Measurements from ENCODE around the gene SAMMSON.

Gene SAMMSON

GRCh38 chr3:70071138-70071537 lies 71.6 kb downstream of the SAMMSON start:
- no peak overlapping the region for H3K4me3 ChIP-seq (ENCODE audit: low read depth, low read length)
- in situ Hi-C loops (cut with HindIII; ENCODE audit: low sequenced_read_pairs) = no loop called here
- no peak for TF ChIP-seq CTCF (IDR thresholded peaks at IDR 0.05; ENCODE audit: low read depth, low read length)
- no peak for DNase-seq (ENCODE audit: low read depth, low spot score)

DNA sequence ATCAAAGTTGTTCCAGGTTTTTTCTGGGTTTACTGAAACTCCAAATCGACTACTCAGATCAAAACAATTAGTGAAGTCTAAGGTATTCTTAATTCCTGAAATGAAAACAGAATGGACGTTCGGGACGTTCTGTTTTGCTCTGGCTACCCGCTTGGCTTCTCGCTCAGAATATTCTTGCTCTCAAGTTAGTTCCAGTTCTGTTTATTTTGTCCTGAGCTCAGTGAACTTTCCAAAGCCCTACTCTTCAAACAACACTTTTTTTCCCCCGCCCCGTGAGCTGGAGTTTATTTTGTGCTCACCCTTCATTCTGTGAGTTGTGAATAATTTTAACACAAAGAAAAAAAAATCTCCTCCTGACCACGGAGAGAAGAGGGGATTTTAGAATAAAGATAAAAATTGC lies 72.6 kb downstream of the SAMMSON start:
- in situ Hi-C loops (cut with HindIII; ENCODE audit: low sequenced_read_pairs) = no loop called here
- no peak for DNase-seq (ENCODE audit: low read depth, low spot score)
- TF ChIP-seq CTCF (IDR thresholded peaks at IDR 0.05; ENCODE audit: low read depth, low read length) = no peak
- peak overlapping the region; percentile 26 for H3K4me3 ChIP-seq (ENCODE audit: low read depth, low read length)

DNA sequence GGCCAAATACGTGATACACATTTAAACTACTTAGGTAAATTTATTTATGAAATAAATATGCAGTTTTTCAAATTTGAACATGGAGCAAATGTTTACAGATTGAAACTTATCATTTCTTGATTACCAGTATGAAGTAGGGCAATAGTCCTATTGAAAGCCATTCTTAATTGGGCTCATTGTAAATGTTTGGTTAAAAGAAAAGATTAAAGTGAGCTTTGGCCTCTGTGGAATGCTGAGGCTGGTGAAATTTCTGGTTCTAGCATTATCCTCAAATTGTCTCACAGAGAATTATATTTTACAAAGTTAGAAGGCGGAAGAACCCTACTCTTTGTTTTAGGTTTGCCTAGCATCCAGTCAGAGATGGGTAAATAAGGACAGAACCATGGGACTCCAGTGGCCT lies 73.2 kb downstream of the SAMMSON start:
- in situ Hi-C loops (cut with HindIII; ENCODE audit: low sequenced_read_pairs) = no loop called here
- TF ChIP-seq CTCF (IDR thresholded peaks at IDR 0.05; ENCODE audit: low read depth, low read length) = no peak
- no peak for DNase-seq (ENCODE audit: low read depth, low spot score)
- no peak overlapping the region for H3K4me3 ChIP-seq (ENCODE audit: low read depth, low read length)

DNA sequence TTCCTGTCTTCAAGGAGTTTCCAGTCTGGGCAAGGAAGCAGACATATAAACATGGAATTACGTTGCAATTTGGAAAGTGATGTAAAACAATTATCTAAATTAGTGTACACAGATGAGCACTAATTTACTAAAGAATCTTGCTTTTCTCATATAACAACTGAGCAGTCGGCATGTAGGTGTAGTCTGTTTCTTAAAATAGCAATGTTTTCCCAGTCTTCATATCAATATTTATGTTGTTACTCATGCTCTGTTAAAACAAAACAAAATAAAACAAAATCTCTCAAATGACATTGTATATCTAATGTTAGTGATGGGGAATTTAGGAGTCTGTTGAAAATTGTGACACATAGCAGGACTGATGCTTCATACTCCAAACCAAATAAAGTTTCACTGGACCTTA lies 75.6 kb downstream of the SAMMSON start:
- no peak overlapping the region for H3K4me3 ChIP-seq (ENCODE audit: low read depth, low read length)
- in situ Hi-C loops (cut with HindIII; ENCODE audit: low sequenced_read_pairs) = no loop called here
- no peak for TF ChIP-seq CTCF (IDR thresholded peaks at IDR 0.05; ENCODE audit: low read depth, low read length)
- DNase-seq (ENCODE audit: low read depth, low spot score) = no peak

DNA sequence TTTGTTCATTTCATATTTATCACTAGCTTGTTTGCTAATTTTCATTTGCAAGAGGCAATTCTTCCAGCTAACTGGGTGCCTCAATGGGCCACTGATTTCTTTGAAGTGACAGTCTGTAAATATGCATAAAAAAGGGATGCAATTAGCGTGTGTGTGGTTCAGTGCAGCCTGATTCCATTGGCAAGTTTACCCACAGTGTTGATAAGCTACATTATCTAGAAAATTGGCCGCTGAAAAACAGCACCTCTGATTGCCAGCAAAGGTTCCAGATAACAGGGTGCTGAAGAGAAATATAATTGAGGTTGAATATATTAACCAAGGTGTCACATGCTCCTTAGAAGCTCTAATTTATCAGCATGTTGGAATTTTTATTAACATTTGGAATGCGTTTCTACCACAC lies 76.9 kb downstream of the SAMMSON start:
- in situ Hi-C loops (cut with HindIII; ENCODE audit: low sequenced_read_pairs) = no loop called here
- no peak for TF ChIP-seq CTCF (IDR thresholded peaks at IDR 0.05; ENCODE audit: low read depth, low read length)

GRCh38 chr3:70078778-70079177 lies 79.2 kb downstream of the SAMMSON start:
- in situ Hi-C loops (cut with HindIII; ENCODE audit: low sequenced_read_pairs) = no loop called here
- H3K4me3 ChIP-seq (ENCODE audit: low read depth, low read length) = no peak overlapping the region
- no peak for DNase-seq (ENCODE audit: low read depth, low spot score)
- no peak for TF ChIP-seq CTCF (IDR thresholded peaks at IDR 0.05; ENCODE audit: low read depth, low read length)

More for the DNA sequence above, 76.9 kb downstream of the SAMMSON start:
- no peak overlapping the region for H3K4me3 ChIP-seq (ENCODE audit: low read depth, low read length)
- no peak for DNase-seq (ENCODE audit: low read depth, low spot score)

GRCh38 chr3:70085613-70086012 lies 86.1 kb downstream of the SAMMSON start:
- in situ Hi-C loops (cut with HindIII; ENCODE audit: low sequenced_read_pairs) = no loop called here
- no peak overlapping the region for H3K4me3 ChIP-seq (ENCODE audit: low read depth, low read length)
- no peak for DNase-seq (ENCODE audit: low read depth, low spot score)
- no peak for TF ChIP-seq CTCF (IDR thresholded peaks at IDR 0.05; ENCODE audit: low read depth, low read length)

Data from astrocyte of the spinal cord (primary cell).